GM23248 (cell line): ENCODE results near the gene EEA1. TPM values are rescaled to one million over a fixed set of nuclear protein-coding genes. Genes with fewer than 3 reads are reported as not detected.
A peak's percentile ranks its signal among the peaks of the same experiment; 100 is the strongest.

Experiments used
- DNase-seq: peaks from one replicate; pipeline ENCODE4 v3.0.0-alpha.2; 2015
- H2AFZ ChIP-seq: fragments of 200-600 bp; sonication (generic); 2 replicates; pipeline ENCODE4 v1.6.1; 2016; ENCODE audit warnings: antibody characterized with exemption
- H3F3A ChIP-seq: fragments of 200-600 bp; sonication (generic); 2 replicates; pipeline ENCODE4 v1.6.1; 2016; ENCODE audit warnings: mild to moderate bottlenecking, antibody characterized with exemption, mixed run types; ENCODE audit not compliant: insufficient read depth
- H3K27ac ChIP-seq: fragments of 200-600 bp; sonication (generic); 2 replicates; pipeline ENCODE4 v1.5.1; 2016; ENCODE audit warnings: mild to moderate bottlenecking
- H3K27me3 ChIP-seq: fragments of 200-600 bp; sonication (generic); replicated peaks from 2 replicates; pipeline ENCODE4 v1.6.1; 2016; ENCODE audit warnings: mild to moderate bottlenecking; ENCODE audit not compliant: insufficient read depth
- H3K36me3 ChIP-seq: fragments of 200-600 bp; sonication (generic); 2 replicates; pipeline ENCODE4 v1.6.1; 2016; ENCODE audit warnings: low read depth, mild to moderate bottlenecking
- H3K4me1 ChIP-seq: fragments of 200-600 bp; sonication (generic); 2 replicates; pipeline ENCODE4 v1.6.1; 2016; ENCODE audit warnings: mild to moderate bottlenecking; ENCODE audit not compliant: insufficient read depth
- H3K4me2 ChIP-seq: fragments of 200-600 bp; sonication (generic); one replicate; pipeline ENCODE4 v1.6.1; 2016; ENCODE audit warnings: mild to moderate bottlenecking; ENCODE audit not compliant: unreplicated experiment
- H3K4me3 ChIP-seq: fragments of 200-600 bp; sonication (generic); 2 replicates; pipeline ENCODE4 v1.5.1; 2016; ENCODE audit warnings: mild to moderate bottlenecking
- H3K79me2 ChIP-seq: fragments of 200-600 bp; sonication (generic); 2 replicates; pipeline ENCODE4 v1.6.1; 2016; ENCODE audit warnings: mild to moderate bottlenecking; ENCODE audit not compliant: insufficient read depth
- H3K9ac ChIP-seq: fragments of 200-600 bp; sonication (generic); 2 replicates; pipeline ENCODE4 v1.6.1; 2016; ENCODE audit warnings: mild to moderate bottlenecking
- H3K9me2 ChIP-seq: fragments of 200-600 bp; sonication (generic); 2 replicates; pipeline ENCODE4 v1.6.1; 2016; ENCODE audit warnings: mixed run types, mild to moderate bottlenecking, moderate library complexity; ENCODE audit not compliant: insufficient read depth
- H3K9me3 ChIP-seq: fragments of 200-600 bp; sonication (generic); one replicate; pipeline ENCODE4 v1.6.1; 2017; ENCODE audit warnings: low read depth
- H4K20me1 ChIP-seq: fragments of 200-600 bp; sonication (generic); 2 replicates; pipeline ENCODE4 v1.6.0; 2016; ENCODE audit not compliant: insufficient read depth
- EZH2 ChIP-seq: fragments of 200-600 bp; sonication (generic); IDR thresholded peaks from 2 replicates; pipeline ENCODE4 v1.6.1; 2018; ENCODE audit warnings: antibody characterized with exemption, mild to moderate bottlenecking; ENCODE audit not compliant: insufficient read depth, poor library complexity, severe bottlenecking
- EZH2phosphoT487 ChIP-seq: fragments of 200-600 bp; sonication (generic); IDR thresholded peaks from 2 replicates; pipeline ENCODE4 v1.6.1; 2018; ENCODE audit warnings: antibody characterized with exemption, moderate library complexity, mild to moderate bottlenecking, low read depth; ENCODE audit not compliant: insufficient read depth
- WGBS, 2 experiments: methylation state at CpG; one replicate each; pipeline ENCODE4 v1.1.6; 2015 to 2017; ENCODE audit warnings: low lambda C conversion rate in 2 of 2, low coverage in 1 of 2; ENCODE audit errors: missing lambda C conversion rate in 2 of 2; 5-methylcytosine and 5-hydroxymethylcytosine counted together
- in situ Hi-C: fragments of 300-500 bp; cut with MboI; formaldehyde crosslinking; loops from 2 replicates; pipeline ENCODE4 v1.15.0; 2020
- polyA plus RNA-seq: library from polyadenylated mRNA; unstranded; fragments of >200 nt; fragmentation: Nextera tagmentation; extraction: Ambion mirVana; gene quantifications from 2 replicates; pipeline ENCODE4 v1.2.1, GENCODE V29; 2016
- total RNA-seq: library from RNA; depleted of rRNA; stranded (reverse); fragments of >200 nt; shearing (Covaris generic); gene quantifications from 2 replicates; pipeline ENCODE4 v1.2.3, GENCODE V29; 2014

EEA1 gene
- total and polyA plus RNA-seq, 2 experiments from 2014 or later: 17.8 to 55.7 TPM

- in situ Hi-C loops: no loop called here
- Histone ChIP-seq H3F3A (peaks cover 4% of the 10 kb centered on the region), H3K9me2 (no peaks in the 10 kb centered on the region), H3K4me1 (no peaks in the 10 kb centered on the region), H3K4me3 (no peak overlapping the region), H3K79me2 (no peaks in the 10 kb centered on the region), H2AFZ (no peak overlapping the region), H3K27ac (no peak overlapping the region), H3K9ac (no peak overlapping the region), H3K9me3 (no peaks in the 10 kb centered on the region), H3K27me3 (no peaks in the 10 kb centered on the region), H3K36me3 (no peaks in the 10 kb centered on the region), H4K20me1 (no peaks in the 10 kb centered on the region), H3K4me2 (no peak overlapping the region)
- no peak for DNase-seq
- WGBS, 2 experiments: 95 to 97% methylated on average over 3 of the region's 3 CpGs
- TF ChIP-seq EZH2 (no peak), EZH2phosphoT487 (no peak)
These were observed 32.9 kb upstream of the EEA1 start for GRCh38 chr12:92961949-92962348.

GRCh38 chr12:92955997-92956663 is 27.0 kb upstream of the EEA1 start:
- Histone ChIP-seq H4K20me1 (no peaks in the 10 kb centered on the region), H3K4me3 (no peak overlapping the region), H3K27ac (peak overlapping the region; percentile 78), H3K4me1 (peaks cover 11% of the 10 kb centered on the region), H3K27me3 (no peaks in the 10 kb centered on the region), H3K4me2 (peak overlapping the region; percentile 49), H3F3A (peaks cover 16% of the 10 kb centered on the region), H3K9me2 (no peaks in the 10 kb centered on the region), H3K36me3 (no peaks in the 10 kb centered on the region), H3K9ac (peak overlapping the region; percentile 39), H3K79me2 (no peaks in the 10 kb centered on the region), H2AFZ (peak overlapping the region; percentile 44; the same call in 1 of the 2 replicates), H3K9me3 (no peaks in the 10 kb centered on the region)
- TF ChIP-seq EZH2: no peak
- TF ChIP-seq EZH2phosphoT487: no peak
- in situ Hi-C loops: no loop called here
- DNase-seq: peak; percentile 82
- 25 to 30% methylated on average over 2 of the region's 2 CpGs for WGBS, 2 experiments

GRCh38 chr12:92953747-92954146 is 24.7 kb upstream of the EEA1 start:
- Histone ChIP-seq H3F3A (peaks cover 16% of the 10 kb centered on the region), H3K27ac (no peak overlapping the region), H4K20me1 (no peaks in the 10 kb centered on the region), H3K9me2 (no peaks in the 10 kb centered on the region), H2AFZ (no peak overlapping the region), H3K36me3 (no peaks in the 10 kb centered on the region), H3K79me2 (no peaks in the 10 kb centered on the region), H3K4me1 (peaks cover 11% of the 10 kb centered on the region), H3K9me3 (no peaks in the 10 kb centered on the region), H3K27me3 (no peaks in the 10 kb centered on the region), H3K4me2 (no peak overlapping the region), H3K9ac (no peak overlapping the region), H3K4me3 (no peak overlapping the region)
- in situ Hi-C loops: no loop called here
- no peak for DNase-seq
- TF ChIP-seq EZH2: no peak
- TF ChIP-seq EZH2phosphoT487: no peak
- WGBS, 2 experiments: 89% methylated on average over 5 of the region's 5 CpGs

DNA sequence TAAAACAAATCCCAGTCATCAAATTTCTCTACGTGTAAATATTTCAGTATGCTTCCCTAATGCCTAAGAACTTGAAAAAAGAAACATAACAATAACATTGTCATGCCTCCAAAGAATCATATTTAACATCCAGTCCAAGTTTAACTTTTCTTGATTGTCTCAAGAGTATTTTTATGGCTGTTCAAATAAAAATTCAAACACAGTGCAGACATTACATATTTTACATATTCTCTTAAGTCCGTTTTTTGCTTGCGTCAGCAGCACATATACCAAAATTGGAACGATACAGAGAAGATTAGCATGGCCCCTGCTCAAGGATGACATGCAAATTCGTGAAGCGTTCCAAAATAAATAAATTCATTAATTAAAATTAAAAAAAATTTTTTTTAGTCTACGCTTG is 23.3 kb upstream of the EEA1 start:
- H2AFZ ChIP-seq: no peak overlapping the region
- TF ChIP-seq EZH2 (no peak), EZH2phosphoT487 (no peak)
- H3F3A ChIP-seq: peaks cover 14% of the 10 kb centered on the region
- H3K9me3 ChIP-seq: no peaks in the 10 kb centered on the region
- H3K36me3 ChIP-seq: no peaks in the 10 kb centered on the region
- H3K4me1 ChIP-seq: peaks cover 11% of the 10 kb centered on the region
- no peak overlapping the region for H3K27ac ChIP-seq
- H3K27me3 ChIP-seq: no peaks in the 10 kb centered on the region
- DNase-seq: no peak
- in situ Hi-C loops: no loop called here
- 77 to 78% methylated on average over 7 of the region's 7 CpGs for WGBS, 2 experiments
- no peaks in the 10 kb centered on the region for H3K9me2 ChIP-seq
- no peak overlapping the region for H3K4me3 ChIP-seq
- H3K9ac ChIP-seq: no peak overlapping the region
- no peak overlapping the region for H3K4me2 ChIP-seq
- no peaks in the 10 kb centered on the region for H4K20me1 ChIP-seq
- no peaks in the 10 kb centered on the region for H3K79me2 ChIP-seq
